K562 (cell line): ENCODE results near the gene ZSWIM8. TPM values are rescaled to one million over a fixed set of nuclear protein-coding genes. Genes with fewer than 3 reads are reported as not detected.

ENCODE experiments used
- DIDO1 ChIP-seq: fragments of 450-650 bp; IDR thresholded peaks from 2 replicates; pipeline ENCODE4 v1.6.1; 2016; ENCODE audit warnings: low read depth, missing biosample characterization, missing genetic modification characterization
- EHMT2 ChIP-seq: fragments of 450-650 bp; IDR thresholded peaks from 2 replicates; pipeline ENCODE4 v1.6.1; 2018; ENCODE audit warnings: antibody characterized with exemption
- MEF2D ChIP-seq: conservative IDR thresholded peaks from 2 replicates; pipeline ENCODE4 v1.6.1; 2016; ENCODE audit warnings: low read depth, missing genetic modification characterization, missing compliant biosample characterization
- RBM25 ChIP-seq: fragments of 200-400 bp; formaldehyde crosslinking; IDR thresholded peaks from 2 replicates; pipeline ENCODE4 v1.6.1; 2018; ENCODE audit warnings: low read length, low read depth, moderate library complexity; ENCODE audit not compliant: severe bottlenecking
- SAP30 ChIP-seq: fragments of 200-600 bp; sonication (generic); IDR thresholded peaks from 2 replicates; pipeline ENCODE4 v1.6.1; 2012; ENCODE audit warnings: borderline replicate concordance, low read depth, mild to moderate bottlenecking, moderate library complexity, low read length, control low read depth, inconsistent platforms; ENCODE audit not compliant: insufficient read depth, poor library complexity, severe bottlenecking
- SLC30A9 ChIP-seq: fragments of 250-450 bp; sonication (Bioruptor Pico); IDR thresholded peaks from 2 replicates; pipeline ENCODE4 v1.8.0; 2022; ENCODE audit warnings: mild to moderate bottlenecking, moderate library complexity
- SNAPC5 ChIP-seq: fragments of 250-450 bp; sonication (Bioruptor Pico); IDR thresholded peaks from 2 replicates; pipeline ENCODE4 v1.8.0; 2021; ENCODE audit warnings: moderate library complexity, mild to moderate bottlenecking, inconsistent platforms
- ZNF318 ChIP-seq, 2 experiments: fragments of 450-650 bp; IDR thresholded peaks; 2 replicates each; pipeline ENCODE4 v1.6.1; 2016; ENCODE audit warnings: mild to moderate bottlenecking in 2 of 2, borderline replicate concordance in 1 of 2, low read depth in 1 of 2, moderate library complexity in 1 of 2
- ZNF586 ChIP-seq: fragments of 450-650 bp; formaldehyde crosslinking; conservative IDR thresholded peaks from 2 replicates; pipeline ENCODE4 v1.4.0; 2020; ENCODE audit warnings: mild to moderate bottlenecking, moderate library complexity
- ZNF592 ChIP-seq: fragments of 450-650 bp; IDR thresholded peaks from 2 replicates; pipeline ENCODE4 v1.6.1; 2017; ENCODE audit warnings: antibody characterized with exemption, mild to moderate bottlenecking
- ZNF79 ChIP-seq: fragments of 250-450 bp; sonication (Bioruptor Pico); IDR thresholded peaks from 2 replicates; pipeline ENCODE4 v1.4.0; 2020; ENCODE audit warnings: low read depth, mild to moderate bottlenecking, moderate library complexity
- polyA plus RNA-seq, 8 experiments: library from polyadenylated mRNA; depleted of rRNA in 4 of 8; stranded (reverse) in 5 of 8; unstranded in 3 of 8; fragments of >200 nt; fragmentation: Nextera tagmentation in 2 of 8; fragmentation: Illumina TruSeq in 1 of 8; extraction: Ambion mirVana in 2 of 8; extraction: Trizol in 1 of 8; gene quantifications; 2 replicates each; pipeline versions ENCODE4 v1.2.1 to v1.2.3, GENCODE V29; 2011 to 2014; ENCODE audit warnings: inconsistent platforms in 1 of 8, missing spikeins in 1 of 8
- total RNA-seq, 7 experiments: library from RNA; depleted of rRNA in 6 of 7; stranded (reverse); fragments of >200 nt in 6 of 7; fragmentation: Illumina TruSeq in 2 of 7; extraction: Trizol in 2 of 7; gene quantifications; 2 replicates each; pipeline versions ENCODE4 v1.2.1 to v1.2.3, GENCODE V29; 2011 to 2021; ENCODE audit warnings: low replicate concordance in 1 of 7
- TF ChIP-seq, protein P1 (sequence below): fragments of 250-450 bp; sonication (Bioruptor Pico); IDR thresholded peaks from 2 replicates; pipeline ENCODE4 v1.5.0; 2021

The ZSWIM8 gene
- total and polyA plus RNA-seq, 9 of the 15 experiments (the other 6 are each of a cell fraction or from before 2014, with no cell fraction given), result 5.6 to 47.8 (median 26.7) TPM

DNA sequence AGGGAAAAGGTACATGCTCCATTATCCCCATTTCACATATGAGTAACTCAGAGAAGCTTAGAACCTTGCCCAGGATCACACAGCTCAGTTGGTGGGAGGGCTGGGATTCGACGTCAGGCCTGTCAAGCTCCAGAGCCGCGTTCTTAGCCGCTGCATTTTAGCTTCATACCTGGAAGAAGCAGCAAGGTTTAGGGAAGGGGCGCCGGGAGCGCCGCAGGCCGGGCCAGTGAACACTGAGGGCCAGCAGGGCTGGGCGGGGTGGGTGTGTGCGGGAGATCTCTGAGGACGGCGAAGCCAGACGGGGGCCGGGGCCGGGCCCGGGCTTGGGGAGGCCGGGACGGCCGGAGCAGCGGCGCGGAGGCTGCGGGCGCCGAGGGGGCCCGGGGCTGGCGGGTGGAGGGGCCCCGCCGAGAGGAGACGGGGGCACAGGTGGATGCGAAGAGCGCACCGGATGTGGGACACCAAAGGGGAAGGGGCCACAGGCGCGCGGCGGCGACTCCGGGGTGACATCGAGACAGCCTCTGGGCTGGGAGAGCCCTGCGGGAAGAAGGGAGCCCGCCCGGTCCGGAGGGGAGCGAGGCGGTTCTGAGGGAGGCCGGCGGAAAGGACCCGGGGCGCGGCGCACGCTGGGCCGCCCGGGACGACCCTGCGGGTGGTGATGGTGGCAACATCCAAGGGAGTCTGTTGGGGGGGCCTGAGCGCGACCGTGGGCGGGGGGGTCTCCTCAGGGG, 25.5 kb downstream of the ZSWIM8 start (continued):
- no peak for TF ChIP-seq ZNF318 (IDR thresholded peaks at IDR 0.05; ENCODE audit: borderline replicate concordance in 1 of 2, low read depth in 1 of 2)
- no peak for TF ChIP-seq EHMT2
- TF ChIP-seq, protein P1, sequence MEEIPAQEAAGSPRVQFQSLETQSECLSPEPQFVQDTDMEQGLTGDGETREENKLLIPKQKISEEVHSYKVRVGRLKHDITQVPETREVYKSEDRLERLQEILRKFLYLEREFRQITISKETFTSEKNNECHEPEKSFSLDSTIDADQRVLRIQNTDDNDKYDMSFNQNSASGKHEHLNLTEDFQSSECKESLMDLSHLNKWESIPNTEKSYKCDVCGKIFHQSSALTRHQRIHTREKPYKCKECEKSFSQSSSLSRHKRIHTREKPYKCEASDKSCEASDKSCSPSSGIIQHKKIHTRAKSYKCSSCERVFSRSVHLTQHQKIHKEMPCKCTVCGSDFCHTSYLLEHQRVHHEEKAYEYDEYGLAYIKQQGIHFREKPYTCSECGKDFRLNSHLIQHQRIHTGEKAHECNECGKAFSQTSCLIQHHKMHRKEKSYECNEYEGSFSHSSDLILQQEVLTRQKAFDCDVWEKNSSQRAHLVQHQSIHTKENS, result no peak
- peak; percentile 79 for TF ChIP-seq RBM25
- no peak for TF ChIP-seq ZNF79 (CRISPR knock-in tag)
- no peak for TF ChIP-seq SNAPC5 (CRISPR knock-in tag)
- no peak for TF ChIP-seq MEF2D
- TF ChIP-seq SAP30, result peak; percentile 58
- no peak for TF ChIP-seq ZNF592
- no peak for TF ChIP-seq ZNF586 (CRISPR knock-in tag)
- no peak for TF ChIP-seq DIDO1
- no peak for TF ChIP-seq SLC30A9 (CRISPR knock-in tag)
